Endothelial cell of hepatic sinusoid (primary cell): ENCODE data around the gene ELK3.

ENCODE experiments used
- in situ Hi-C: cut with HindIII; loops from 2 replicates; pipeline ENCODE4 v1.10.0; 2017; ENCODE audit warnings: low sequenced_read_pairs

Gene ELK3

GRCh38 chr12:96193725-96194575, at the start of gene ELK3:
TSS of gene ELK3 (plus strand) at chr12:96194375.
- in situ Hi-C loops = no loop called here

- in situ Hi-C loops = no loop called here
Observed at GRCh38 chr12:96146747-96147146, 47.4 kb upstream of the ELK3 start.

GRCh38 chr12:96150442-96150841, 43.7 kb upstream of the ELK3 start:
- in situ Hi-C loops = no loop called here

GRCh38 chr12:96152164-96152563, 42.0 kb upstream of the ELK3 start:
- in situ Hi-C loops = no loop called here

- in situ Hi-C loops = no loop called here
Observed at GRCh38 chr12:96153131-96153725, 40.9 kb upstream of the ELK3 start.

- in situ Hi-C loops = no loop called here
Observed at GRCh38 chr12:96155181-96155580, 39.0 kb upstream of the ELK3 start.

- in situ Hi-C loops = no loop called here
Observed at GRCh38 chr12:96155781-96156180, 38.4 kb upstream of the ELK3 start.

- in situ Hi-C loops = no loop called here
Observed at GRCh38 chr12:96156211-96156610, 38.0 kb upstream of the ELK3 start.

GRCh38 chr12:96157427-96157826, 36.7 kb upstream of the ELK3 start:
- in situ Hi-C loops = no loop called here

GRCh38 chr12:96164951-96165811, 29.0 kb upstream of the ELK3 start:
- in situ Hi-C loops = no loop called here

GRCh38 chr12:96166765-96167164, 27.4 kb upstream of the ELK3 start:
- in situ Hi-C loops = no loop called here

GRCh38 chr12:96167492-96167891, 26.7 kb upstream of the ELK3 start:
- in situ Hi-C loops = no loop called here

- in situ Hi-C loops = no loop called here
Observed at GRCh38 chr12:96170328-96170727, 23.8 kb upstream of the ELK3 start.

- in situ Hi-C loops = no loop called here
Observed at GRCh38 chr12:96170762-96171161, 23.4 kb upstream of the ELK3 start.

- in situ Hi-C loops = no loop called here
Observed at GRCh38 chr12:96171905-96172304, 22.3 kb upstream of the ELK3 start.

GRCh38 chr12:96172981-96173380, 21.2 kb upstream of the ELK3 start:
- in situ Hi-C loops = no loop called here

GRCh38 chr12:96176575-96176974, 17.6 kb upstream of the ELK3 start:
- in situ Hi-C loops = no loop called here

GRCh38 chr12:96177013-96177412, 17.2 kb upstream of the ELK3 start:
- in situ Hi-C loops = no loop called here

GRCh38 chr12:96183734-96184370, 10.3 kb upstream of the ELK3 start:
- in situ Hi-C loops = no loop called here

- in situ Hi-C loops = no loop called here
Observed at GRCh38 chr12:96185914-96186313, 8.3 kb upstream of the ELK3 start.
